CD4-positive, alpha-beta T cell treated with Interferon gamma for 1 hour (primary cell): Measurements from ENCODE around the gene GLCE.

Source experiments
- DNase-seq: peaks from one replicate; pipeline ENCODE4 v3.0.0-alpha.2; 2020

The GLCE gene

GRCh38 chr15:69160141-69160993 is at the start of gene GLCE:
Gene GLCE (plus strand): TSS chr15:69160635. CDS start chr15:69255807, 95,172 bp downstream.
- DNase-seq: peak; percentile 93

DNA sequence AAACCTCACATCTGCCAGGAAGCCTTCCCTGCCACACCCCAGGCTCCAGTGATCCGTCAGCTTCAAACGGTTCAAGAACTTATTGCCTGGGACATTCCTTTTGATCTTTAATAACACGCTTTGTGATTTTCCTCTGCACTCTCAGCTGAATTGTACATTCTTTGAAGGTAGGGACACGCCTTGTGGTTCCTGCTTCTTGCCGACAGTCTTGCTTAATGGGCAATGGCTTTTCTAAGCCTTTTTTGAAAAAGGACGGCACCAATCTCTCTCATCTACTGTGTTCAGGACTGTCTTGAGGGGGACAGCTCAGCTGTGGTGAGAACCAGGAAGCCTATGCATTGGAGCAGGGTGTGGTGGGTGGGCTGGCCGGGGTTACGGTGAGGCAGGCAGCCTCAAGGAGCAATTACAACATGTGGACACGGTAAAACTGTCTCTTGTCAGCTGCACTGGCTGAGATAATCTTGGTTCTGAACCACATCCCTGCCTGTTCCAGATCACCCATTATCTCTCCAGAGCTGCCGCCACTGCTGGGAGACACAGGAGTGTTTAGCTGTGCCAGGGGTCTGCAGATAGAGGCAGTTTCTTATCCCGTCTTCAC is 46.0 kb upstream of the GLCE start:
- no peak for DNase-seq

DNA sequence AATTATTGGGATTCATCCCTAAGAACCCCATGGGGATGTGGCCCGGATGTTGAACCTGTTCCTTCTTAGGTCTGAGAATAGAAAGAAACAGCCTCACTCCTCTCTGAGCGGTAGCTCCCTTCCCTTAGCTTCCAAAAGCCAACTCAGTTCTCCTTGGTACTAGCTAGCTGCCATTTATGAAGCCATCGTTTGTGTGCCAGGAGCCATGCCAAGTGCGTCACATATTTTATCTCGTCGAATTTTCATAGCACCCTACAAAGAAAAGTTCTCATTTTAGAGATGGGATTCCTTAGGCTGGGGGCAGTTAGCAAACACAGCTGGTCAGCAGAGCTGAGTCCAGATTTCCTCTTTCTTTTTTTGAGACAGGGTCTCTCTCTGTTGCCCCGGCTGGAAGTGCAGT is 45.4 kb upstream of the GLCE start:
- no peak for DNase-seq

- DNase-seq: no peak
Measured at GRCh38 chr15:69116391-69116790, 44.0 kb upstream of the GLCE start.

- no peak for DNase-seq
Measured at GRCh38 chr15:69117431-69117871, 43.0 kb upstream of the GLCE start.

DNA sequence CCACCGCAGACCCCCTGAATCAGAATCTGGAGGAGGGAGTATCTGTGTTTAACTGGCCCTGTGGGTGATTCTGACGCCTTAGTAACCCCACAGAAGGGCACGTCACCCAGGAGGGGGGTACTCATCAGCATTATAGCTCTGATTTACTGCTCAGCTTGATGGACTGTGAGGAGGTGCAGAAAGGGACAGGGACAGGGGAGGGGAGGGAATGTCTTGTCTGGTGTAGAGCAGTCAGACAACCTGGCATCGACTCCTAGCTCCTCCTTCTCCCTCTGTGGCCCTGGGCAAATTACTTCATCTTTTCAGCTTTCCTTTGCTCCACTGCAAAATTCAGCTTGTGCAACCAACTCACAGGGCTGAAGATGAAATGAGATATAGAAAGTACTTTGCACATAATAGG is 42.3 kb upstream of the GLCE start:
- no peak for DNase-seq

- DNase-seq: no peak
Measured at GRCh38 chr15:69119001-69119400, 41.4 kb upstream of the GLCE start.

- DNase-seq: no peak
Measured at GRCh38 chr15:69119683-69120395, 40.6 kb upstream of the GLCE start.

DNA sequence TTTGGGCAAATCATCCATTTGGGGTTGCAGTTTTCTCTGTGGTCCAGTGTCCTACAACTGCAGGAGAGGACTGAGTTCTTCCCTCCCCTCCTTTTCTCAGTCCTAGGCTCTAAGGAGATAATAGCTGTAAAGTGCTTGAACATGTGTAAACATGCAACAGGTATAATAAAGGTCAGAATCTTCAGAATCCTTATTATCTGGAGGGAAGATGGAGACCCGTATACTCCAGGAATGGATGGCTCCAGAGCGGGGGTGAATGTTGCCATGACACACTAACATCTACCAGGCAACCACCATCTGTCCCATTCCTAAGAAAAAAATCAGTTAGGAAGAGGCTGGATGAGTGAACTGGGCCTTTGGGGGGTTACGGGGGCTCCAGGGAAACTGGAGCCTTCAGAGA is 39.7 kb upstream of the GLCE start:
- no peak for DNase-seq

DNA sequence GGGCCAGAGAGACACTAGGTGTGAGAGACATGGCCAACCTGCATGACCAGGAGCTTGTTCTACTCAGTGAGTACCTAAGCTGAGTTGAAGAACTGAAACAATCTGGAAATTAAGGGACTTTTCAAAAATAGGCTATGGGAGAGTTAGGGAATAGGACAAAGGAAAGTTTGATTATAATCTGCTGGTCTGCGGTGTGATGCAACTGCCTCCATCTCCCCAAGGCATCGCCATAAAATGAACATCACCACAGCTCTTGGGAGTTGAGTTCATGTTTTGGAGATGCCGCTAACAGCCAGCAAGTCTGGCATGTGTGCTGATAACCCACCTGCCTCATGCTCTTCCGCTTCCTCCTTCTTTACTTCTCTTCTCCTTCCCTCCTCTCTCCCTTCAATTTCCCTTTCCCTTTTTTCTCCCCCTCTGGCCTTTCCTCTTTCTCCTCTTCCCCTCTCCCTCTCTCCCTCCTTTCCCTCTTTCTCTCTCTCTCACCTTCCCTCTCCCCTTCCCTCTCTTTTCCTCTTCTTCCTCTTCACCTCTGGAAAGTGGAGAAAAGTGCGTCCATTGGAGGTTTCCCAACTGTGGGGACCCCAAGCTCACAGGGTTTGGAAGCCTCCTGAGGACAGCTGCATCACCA is 39.1 kb upstream of the GLCE start:
- no peak for DNase-seq

DNA sequence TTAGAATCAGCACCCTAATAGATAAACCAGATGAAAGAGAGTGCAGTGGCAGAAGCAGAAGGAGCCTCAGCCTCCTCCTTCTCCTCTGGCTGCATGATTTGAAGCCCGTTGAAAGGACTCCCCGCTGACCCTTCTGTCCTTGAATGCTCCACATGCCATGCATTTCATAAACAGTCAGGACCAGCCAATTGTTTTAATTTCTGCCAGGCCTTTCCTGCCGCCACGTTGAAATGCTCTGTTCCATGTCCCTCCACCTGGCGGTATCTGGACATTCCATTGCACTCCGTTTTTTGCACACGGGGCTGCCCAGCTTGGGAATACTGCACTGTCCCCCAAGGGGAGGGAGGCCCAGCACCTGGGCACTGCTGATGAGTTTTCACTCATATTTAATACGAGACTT is 35.2 kb upstream of the GLCE start:
- no peak for DNase-seq

- DNase-seq: peak; percentile 18
Measured at GRCh38 chr15:69126054-69126469, 34.4 kb upstream of the GLCE start.

DNA sequence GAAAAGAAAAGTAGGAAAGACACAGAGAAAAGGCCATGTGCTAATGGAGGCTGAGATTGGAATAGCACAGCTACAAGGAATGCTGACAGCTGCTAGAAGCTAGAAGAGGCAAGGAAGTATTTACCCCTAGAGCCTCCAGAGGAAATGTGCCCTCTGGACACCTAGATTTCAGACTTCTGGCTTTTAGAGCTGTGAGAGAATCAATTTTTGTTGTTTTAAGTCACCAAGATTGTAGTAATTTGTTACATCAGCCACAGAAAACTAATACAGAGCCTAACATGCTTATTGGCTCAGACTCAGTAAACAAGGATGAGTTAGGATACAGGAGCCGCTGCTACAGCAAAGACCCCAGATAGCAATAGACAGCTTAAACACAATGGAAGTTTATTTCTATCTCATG is 33.1 kb upstream of the GLCE start:
- no peak for DNase-seq

GRCh38 chr15:69128667-69129311 is 31.6 kb upstream of the GLCE start:
- DNase-seq: no peak

DNA sequence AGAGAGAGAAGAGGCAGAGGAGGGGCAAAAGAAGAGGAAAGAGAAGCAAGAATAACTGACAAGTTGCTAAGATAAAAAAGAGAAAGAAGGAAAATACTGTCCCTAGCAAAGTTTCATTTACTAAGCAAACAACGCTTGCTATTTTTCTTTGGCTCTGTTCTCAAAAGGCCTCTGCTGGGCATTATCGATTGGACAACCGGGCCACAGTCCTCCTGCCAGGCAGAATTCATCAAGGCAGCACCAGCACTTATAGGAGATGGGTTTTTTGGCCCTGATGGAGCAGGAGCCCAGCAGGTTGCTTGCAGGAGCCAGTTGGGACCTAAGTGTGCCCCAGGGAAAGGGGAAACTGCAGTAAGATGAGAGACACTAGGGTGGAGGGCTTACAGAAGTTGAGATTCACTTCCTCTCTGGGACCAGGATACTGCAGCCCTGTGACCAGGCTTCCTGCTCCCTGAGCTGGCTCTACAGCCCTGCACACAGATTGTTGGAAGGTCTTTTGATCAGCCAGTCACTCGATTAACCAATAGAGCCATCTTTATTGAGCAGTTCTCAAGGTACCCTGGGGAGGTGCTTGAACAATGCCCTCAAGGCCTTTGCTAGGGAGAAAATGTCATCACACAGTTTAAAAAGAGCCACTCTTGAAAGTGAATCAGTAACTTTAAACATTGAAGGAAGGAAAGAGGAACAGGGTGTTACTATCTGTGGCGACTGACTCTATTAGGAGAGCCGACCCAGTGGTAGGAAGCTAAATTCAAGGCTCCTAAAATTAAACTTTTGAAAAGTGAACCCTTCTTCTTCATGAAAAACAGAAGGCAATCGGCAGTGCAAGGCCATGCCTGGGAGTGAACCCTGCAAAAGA is 28.8 kb upstream of the GLCE start:
- DNase-seq: peak; percentile 13

DNA sequence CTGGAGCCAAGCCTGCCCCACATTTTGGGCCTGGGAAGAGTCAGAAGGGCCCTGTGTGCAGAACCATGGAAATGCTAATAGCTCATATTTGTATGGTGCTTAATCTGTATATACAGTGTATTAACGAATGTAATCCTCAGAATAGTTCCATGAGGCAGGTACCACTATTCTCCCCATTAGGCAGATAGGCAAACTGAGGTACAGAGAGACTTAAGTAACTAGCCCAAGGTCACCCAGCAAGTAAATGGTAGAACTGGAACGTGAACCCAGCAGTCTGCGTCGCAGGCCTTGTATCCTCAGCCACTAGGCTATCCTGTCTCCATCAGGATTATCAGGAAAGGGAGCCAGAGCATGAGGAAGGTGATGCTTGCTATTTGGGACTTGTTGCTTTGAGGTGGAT is 28.0 kb upstream of the GLCE start:
- no peak for DNase-seq

GRCh38 chr15:69132977-69133861 is 27.2 kb upstream of the GLCE start:
- DNase-seq: no peak

GRCh38 chr15:69133862-69134519 is 26.4 kb upstream of the GLCE start:
- no peak for DNase-seq

- DNase-seq: no peak
Measured at GRCh38 chr15:69134791-69135190, 25.6 kb upstream of the GLCE start.

- DNase-seq: no peak
Measured at GRCh38 chr15:69135499-69135898, 24.9 kb upstream of the GLCE start.
